HCT116 (cell line): ENCODE data around the gene NFKBIA. TPM values are rescaled to one million over a fixed set of nuclear protein-coding genes. Genes with fewer than 3 reads are reported as not detected.
A peak's percentile ranks its signal among the peaks of the same experiment; 100 is the strongest.

ENCODE experiments used
- ATAC-seq: fragments of 200-7000 bp; cut with Tn5 transposase; 2 replicates; pipeline ENCODE4 v1.9.1; 2020; ENCODE audit warnings: mild to moderate bottlenecking, moderate library complexity
- BruUV-seq: library from RNA; stranded (reverse); fragments of 400-500 nt; replicated peaks from 2 replicates; lab custom pipeline; 2021; lab: Mats Ljungman, UMichigan
- CTCF ChIA-PET: fragments of 300-600 bp; sonication (Branson Sonifier 250); formaldehyde crosslinking; loops from one replicate; lab custom pipeline; 2021; ENCODE audit warnings: antibody characterized with exemption; lab: Charles Lee
- POLR2A ChIA-PET: fragments of 300-600, 350-600 bp; sonication (Branson Sonifier 250); formaldehyde crosslinking; loops from one replicate; lab custom pipeline; 2021; ENCODE audit warnings: antibody characterized with exemption; lab: Charles Lee
- RAD21 ChIA-PET, 2 experiments: fragments of 300-600 bp; sonication (Branson Sonifier 250); formaldehyde crosslinking; loops; one replicate each; lab custom pipeline; 2023; ENCODE audit warnings: low total read pairs in 2 of 2; ENCODE audit not compliant: uncharacterized antibody in 2 of 2, unreplicated experiment in 2 of 2, low non-redundant PET in 1 of 2; lab: Charles Lee
- DNase-seq: peaks from one replicate; pipeline ENCODE4 v3.0.0-alpha.2; 2010; ENCODE audit warnings: low read depth, low spot score
- H2AFZ ChIP-seq: fragments of 200-600 bp; shearing (Covaris generic), sonication (generic); 2 replicates; pipeline ENCODE4 v1.6.1; 2017; ENCODE audit warnings: low read depth, mixed run types, mixed read lengths, antibody characterized with exemption, low read length; ENCODE audit not compliant: poor library complexity, severe bottlenecking
- H3K27ac ChIP-seq: 2 replicates; pipeline ENCODE4 v1.5.1; 2012; ENCODE audit warnings: low read depth, low read length
- H3K27me3 ChIP-seq: fragments of 200-600 bp; sonication (generic); 2 replicates; pipeline ENCODE4 v1.6.1; 2016; ENCODE audit warnings: mixed run types, low read length, mixed read lengths; ENCODE audit not compliant: insufficient read depth
- H3K36me3 ChIP-seq, 2 experiments: fragments of 200-500 bp in 1 of 2; fragments of 200-600 bp in 1 of 2; sonication (Bioruptor generic) in 1 of 2; sonication (generic) in 1 of 2; 2 replicates each; pipeline versions ENCODE4 v1.5.1 to v1.6.1; 2014 to 2016; ENCODE audit warnings: low read length in 2 of 2, inconsistent platforms in 1 of 2, mixed read lengths in 1 of 2, mixed run types in 1 of 2; ENCODE audit not compliant: insufficient read depth in 2 of 2, control insufficient read depth in 1 of 2
- H3K4me1 ChIP-seq, 2 experiments: fragments of 200-600 bp in 1 of 2; sonication (generic) in 1 of 2; 2 replicates each; pipeline versions ENCODE4 v1.5.1 to v1.6.1; 2012 to 2017; ENCODE audit warnings: low read length in 2 of 2, inconsistent platforms in 1 of 2, mild to moderate bottlenecking in 1 of 2, mixed read lengths in 1 of 2, mixed run types in 1 of 2, moderate library complexity in 1 of 2; ENCODE audit not compliant: insufficient read depth in 2 of 2, control insufficient read depth in 1 of 2
- H3K4me2 ChIP-seq: fragments of 200-600 bp; sonication (generic); 2 replicates; pipeline ENCODE4 v1.6.1; 2017; ENCODE audit warnings: mixed run types, low read length, mixed read lengths
- H3K4me3 ChIP-seq, 2 experiments: fragments of 200-600 bp in 1 of 2; sonication (generic) in 1 of 2; replicated peaks in 1 of 2; 2 replicates each; pipeline ENCODE4 v1.5.1; 2011 to 2016; ENCODE audit warnings: low read length in 2 of 2, control low read depth in 1 of 2, low read depth in 1 of 2, mild to moderate bottlenecking in 1 of 2, mixed read lengths in 1 of 2, mixed run types in 1 of 2
- H3K79me2 ChIP-seq: fragments of 200-600 bp; sonication (generic); 2 replicates; pipeline ENCODE4 v1.6.1; 2017; ENCODE audit warnings: mild to moderate bottlenecking, mixed run types, low read length, moderate library complexity, mixed read lengths; ENCODE audit not compliant: insufficient read depth
- H3K9ac ChIP-seq: fragments of 200-600 bp; sonication (generic); 2 replicates; pipeline ENCODE4 v1.6.1; 2016; ENCODE audit warnings: low read length, mixed read lengths
- H3K9me2 ChIP-seq: fragments of 200-600 bp; sonication (generic), shearing (Covaris generic); 2 replicates; pipeline ENCODE4 v1.6.1; 2017; ENCODE audit warnings: mixed run types, mild to moderate bottlenecking, moderate library complexity; ENCODE audit not compliant: insufficient read depth
- H3K9me3 ChIP-seq, 2 experiments: fragments of 200-500 bp in 1 of 2; fragments of 200-600 bp in 1 of 2; sonication (Bioruptor generic) in 1 of 2; sonication (generic) in 1 of 2; 2 replicates each; pipeline ENCODE4 v1.6.1; 2014 to 2017; ENCODE audit warnings: low read length in 2 of 2, mixed read lengths in 2 of 2, inconsistent platforms in 1 of 2, low read depth in 1 of 2, mild to moderate bottlenecking in 1 of 2, mixed run types in 1 of 2, moderate library complexity in 1 of 2; ENCODE audit not compliant: control insufficient read depth in 1 of 2, insufficient read depth in 1 of 2
- H4K20me1 ChIP-seq: fragments of 200-600 bp; sonication (generic), shearing (Covaris generic); 2 replicates; pipeline ENCODE4 v1.6.1; 2017; ENCODE audit warnings: mixed run types, mild to moderate bottlenecking, moderate library complexity; ENCODE audit not compliant: insufficient read depth
- ATF3 ChIP-seq: IDR thresholded peaks from 2 replicates; pipeline ENCODE4 v1.6.1; 2012
- CEBPB ChIP-seq: IDR thresholded peaks from 2 replicates; pipeline ENCODE4 v1.6.1; 2012; ENCODE audit warnings: low read depth
- CTCF ChIP-seq, 3 experiments: fragments of 200-600 bp in 1 of 3; sonication (generic) in 1 of 3; IDR thresholded peaks in 2 of 3; conservative IDR thresholded peaks in 1 of 3; 2 replicates each; pipeline ENCODE4 v1.5.1; 2012 to 2017; ENCODE audit warnings: low read depth in 2 of 3, low read length in 2 of 3, antibody characterized with exemption in 1 of 3, borderline replicate concordance in 1 of 3, control low read depth in 1 of 3, mild to moderate bottlenecking in 1 of 3, mixed read lengths in 1 of 3, mixed run types in 1 of 3, moderate library complexity in 1 of 3; ENCODE audit not compliant: insufficient read depth in 1 of 3
- EGR1 ChIP-seq: IDR thresholded peaks from 2 replicates; pipeline ENCODE4 v1.6.1; 2012; ENCODE audit warnings: low read depth
- ELF1 ChIP-seq: IDR thresholded peaks from 2 replicates; pipeline ENCODE4 v1.6.1; 2012; ENCODE audit warnings: low read depth, borderline replicate concordance
- EZH2phosphoT487 ChIP-seq: fragments of 200-600 bp; IDR thresholded peaks from 2 replicates; pipeline ENCODE4 v1.6.1; 2018; ENCODE audit warnings: antibody characterized with exemption, borderline replicate concordance
- FOSL1 ChIP-seq: IDR thresholded peaks from 2 replicates; pipeline ENCODE4 v1.6.1; 2012; ENCODE audit warnings: low read depth
- MAX ChIP-seq: IDR thresholded peaks from 2 replicates; pipeline ENCODE4 v1.6.1; 2012
- POLR2AphosphoS5 ChIP-seq: IDR thresholded peaks from 2 replicates; pipeline ENCODE4 v1.6.1; 2011; ENCODE audit warnings: mild to moderate bottlenecking, low read depth, low read length, moderate library complexity
- RAD21 ChIP-seq: IDR thresholded peaks from 2 replicates; pipeline ENCODE4 v1.6.1; 2012; ENCODE audit warnings: low read depth, mild to moderate bottlenecking
- SRF ChIP-seq: IDR thresholded peaks from 2 replicates; pipeline ENCODE4 v1.6.1; 2012; ENCODE audit warnings: low read depth
- TCF7L2 ChIP-seq: IDR thresholded peaks from 2 replicates; pipeline ENCODE4 v1.7.0; 2011; ENCODE audit warnings: borderline replicate concordance, inconsistent platforms; ENCODE audit not compliant: insufficient read depth, insufficient read length; ENCODE audit errors: extremely low read depth
- ZNF274 ChIP-seq: fragments of 200-500 bp; sonication (Bioruptor generic); IDR thresholded peaks from 2 replicates; pipeline ENCODE4 v1.6.1; 2014; ENCODE audit warnings: mild to moderate bottlenecking, low read depth, low read length, inconsistent platforms
- intact Hi-C: fragments of 100-400 bp; cut with micrococcal nuclease; formaldehyde crosslinking; loops from 2 replicates; pipeline ENCODE4 v1.10.0; 2022
- total RNA-seq: library from RNA; stranded (reverse); gene quantifications from one replicate; pipeline ENCODE4 v1.2.1, GENCODE V29; 2021; ENCODE audit not compliant: unreplicated experiment

NFKBIA gene
- total RNA-seq, 1 experiment from 2014 or later: 42.6 TPM

DNA sequence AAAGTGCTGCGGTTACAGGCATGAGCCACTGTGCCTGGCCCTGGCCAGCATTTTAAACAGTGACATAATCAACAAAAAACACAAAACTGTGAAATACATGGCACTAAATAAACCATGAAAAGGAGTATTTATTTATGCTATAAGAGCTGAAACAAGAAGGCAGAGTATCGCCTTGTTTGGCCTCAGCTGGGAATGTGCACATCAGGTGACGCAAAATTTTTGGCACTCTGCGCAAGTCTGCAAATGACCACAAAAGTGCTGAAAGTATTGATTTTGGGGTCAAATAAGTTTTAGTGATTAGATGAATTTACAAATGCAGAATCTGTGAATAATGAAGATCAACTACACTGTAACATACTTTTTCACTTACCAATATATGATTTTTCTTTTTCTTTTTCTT lies 36.6 kb upstream of the NFKBIA start:
- DNase-seq: no peak
- Histone ChIP-seq H3K4me3 (no peak overlapping the region), H3K27me3 (no peaks in the 10 kb centered on the region), H3K79me2 (no peaks in the 10 kb centered on the region), H3K4me2 (no peak overlapping the region), H4K20me1 (no peaks in the 10 kb centered on the region), H3K9me3 (no peaks in the 10 kb centered on the region), H3K9ac (no peak overlapping the region), H3K27ac (no peak overlapping the region), H2AFZ (no peak overlapping the region), H3K4me1 (no peaks in the 10 kb centered on the region), H3K9me2 (no peaks in the 10 kb centered on the region), H3K36me3 (no peaks in the 10 kb centered on the region)
- RAD21 ChIA-PET: interaction anchor here in 1 of 2 experiments (0.7 kb wide), 1 partner anchor 368 kb away, joined by 3 read pairs; no protein-coding TSS in a partner anchor
- no peak for ATAC-seq
- intact Hi-C loops: no loop called here
- no peak for TF ChIP-seq EGR1
- TF ChIP-seq ELF1: no peak
- TF ChIP-seq POLR2AphosphoS5: no peak
- no peak for TF ChIP-seq TCF7L2
- POLR2A ChIA-PET: no interaction called here
- CTCF ChIA-PET: interaction anchor here (3.2 kb wide), 1 partner anchor 246 kb away, joined by 15 read pairs; no protein-coding TSS in a partner anchor
- BruUV-seq: no TSS peak

DNA sequence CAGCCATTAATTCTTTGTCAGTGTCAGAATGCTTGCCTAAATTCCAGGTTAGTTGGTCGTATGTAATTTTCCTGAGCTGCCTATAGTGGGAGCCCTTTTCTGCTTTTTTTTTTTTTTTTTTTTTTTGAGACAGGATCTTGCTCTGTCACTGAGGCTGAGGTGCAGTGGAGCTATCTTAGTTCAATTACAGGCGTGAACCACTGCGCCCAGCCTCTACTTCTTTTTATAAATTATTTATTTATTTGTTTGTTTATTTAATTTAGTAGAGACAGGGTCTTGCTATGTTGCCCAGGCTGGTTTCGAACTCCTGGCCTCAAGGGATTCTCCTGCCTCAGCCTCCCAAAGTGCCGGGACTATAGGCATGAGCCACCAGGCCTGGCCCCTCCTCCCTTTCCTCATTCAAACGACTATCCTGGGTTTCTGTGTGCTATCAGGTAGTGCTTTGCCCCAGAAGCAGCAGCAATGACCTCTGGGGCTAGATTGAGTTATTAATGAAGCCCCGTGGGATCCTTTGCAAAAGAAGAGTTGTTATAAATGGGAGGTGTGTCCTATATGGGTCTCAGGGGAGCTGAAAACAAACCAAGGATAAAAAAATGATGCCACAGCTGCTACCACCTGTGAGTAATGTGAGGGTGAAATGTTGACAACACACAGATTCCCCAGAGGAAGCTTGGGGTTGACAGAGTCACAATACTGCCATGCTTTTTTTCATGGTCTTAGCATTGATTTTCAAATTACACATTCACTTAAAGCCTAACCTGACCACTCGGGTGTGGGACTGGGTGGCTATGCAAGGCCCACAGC lies 34.6 kb upstream of the NFKBIA start:
- intact Hi-C loops: loop anchor here (1.0 kb wide), 1 partner anchor 248 kb away; no protein-coding TSS in a partner anchor
- ChIA-PET POLR2A (interaction anchor here (0.7 kb wide), 1 partner anchor 387 kb away, joined by 3 read pairs; the partner anchor contains the start of gene BRMS1L), RAD21 (interaction anchor here (0.6 to 1.7 kb wide), 4 partner anchors 231 to 258 kb away, joined by 4 to 6 read pairs (median 4); no protein-coding TSS in a partner anchor), CTCF (interaction anchor here (0.5 to 3.2 kb wide), 21 partner anchors 9 to 383 kb away, joined by 3 to 15 read pairs (median 3); no protein-coding TSS in a partner anchor)
- Histone ChIP-seq H3K9me3 (no peaks in the 10 kb centered on the region), H3K4me3 (no peak overlapping the region), H3K27me3 (no peaks in the 10 kb centered on the region), H3K4me1 (peaks cover 4 to 10% of the 10 kb centered on the region in 2 experiments; a peak in 3 of 4 replicates), H3K36me3 (no peaks in the 10 kb centered on the region), H3K4me2 (no peak overlapping the region), H4K20me1 (no peaks in the 10 kb centered on the region), H3K79me2 (no peaks in the 10 kb centered on the region), H3K9me2 (no peaks in the 10 kb centered on the region), H3K27ac (no peak overlapping the region), H3K9ac (no peak overlapping the region), H2AFZ (peak overlapping the region; percentile 51)
- ATAC-seq (peak; percentile 73), DNase-seq (peak; percentile 31)
- BruUV-seq: no TSS peak
- TF ChIP-seq ATF3: no peak
- no peak for TF ChIP-seq POLR2AphosphoS5
- TF ChIP-seq SRF: no peak
- no peak for TF ChIP-seq CEBPB
- no peak for TF ChIP-seq EZH2phosphoT487
- peak; percentile 56; the same call in 1 of the 2 replicates for TF ChIP-seq RAD21
- no peak for TF ChIP-seq MAX
- no peak for TF ChIP-seq ZNF274
- TF ChIP-seq CTCF (IDR thresholded peaks at IDR 0.05 in 2 of 3, conservative IDR thresholded peaks at IDR 0.05 in 1 of 3; ENCODE audit: borderline replicate concordance in 1 of 3, insufficient read depth in 1 of 3, low read depth in 2 of 3, low read length in 2 of 3): peak; percentile 45 to 66 (median 65); a peak in 5 of 6 replicates
- TF ChIP-seq FOSL1: no peak
